Caco-2 (cell line): ENCODE data around the gene RNASE7. TPM values are rescaled to one million over a fixed set of nuclear protein-coding genes. Genes with fewer than 3 reads are reported as not detected.

Experiments
- BruUV-seq: library from RNA; stranded (reverse); fragments of 400-500 nt; replicated peaks from 2 replicates; lab custom pipeline; 2021; lab: Mats Ljungman, UMichigan
- CTCF ChIA-PET: fragments of 300-600 bp; sonication (Branson Sonifier 250); formaldehyde crosslinking; loops from one replicate; lab custom pipeline; 2022; ENCODE audit warnings: antibody characterized with exemption; lab: Charles Lee
- POLR2A ChIA-PET: fragments of 300-600 bp; sonication (Branson Sonifier 250); formaldehyde crosslinking; loops from one replicate; lab custom pipeline; 2022; ENCODE audit warnings: antibody characterized with exemption; lab: Charles Lee
- DNase-seq, 2 experiments: peaks; one replicate each; pipeline versions ENCODE4 v3.0.0 to v3.0.0-alpha.2; 2020 to 2022
- H3K27me3 ChIP-seq: replicated peaks from 2 replicates; pipeline ENCODE4 v1.6.0; 2011; ENCODE audit warnings: low read length; ENCODE audit not compliant: control insufficient read depth, insufficient read depth
- H3K36me3 ChIP-seq: 2 replicates; pipeline ENCODE4 v1.5.1; 2011; ENCODE audit warnings: low read length; ENCODE audit not compliant: control insufficient read depth, insufficient read depth
- H3K4me1 ChIP-seq: fragments of 250-450 bp; sonication (Bioruptor Pico); 2 replicates; pipeline ENCODE4 v1.5.1; 2020; ENCODE audit warnings: mild to moderate bottlenecking
- H3K4me3 ChIP-seq: 2 replicates; pipeline ENCODE4 v1.5.1; 2011; ENCODE audit warnings: low read depth, mild to moderate bottlenecking, control low read depth, low read length
- H3K9me3 ChIP-seq: fragments of 250-450 bp; sonication (Bioruptor Pico); 2 replicates; pipeline ENCODE4 v1.5.1; 2020; ENCODE audit warnings: mild to moderate bottlenecking, moderate library complexity
- H3K27ac Mint-ChIP-seq: one replicate; pipeline ENCODE4 v1.8.0; 2022; ENCODE audit warnings: mixed read lengths; ENCODE audit not compliant: unreplicated experiment
- H3K27me3 Mint-ChIP-seq: one replicate; pipeline ENCODE4 v1.8.0; 2022; ENCODE audit warnings: mixed read lengths; ENCODE audit not compliant: insufficient read depth, unreplicated experiment
- H3K36me3 Mint-ChIP-seq: one replicate; pipeline ENCODE4 v1.8.0; 2022; ENCODE audit warnings: mild to moderate bottlenecking, mixed read lengths; ENCODE audit not compliant: insufficient read depth, unreplicated experiment
- H3K4me1 Mint-ChIP-seq: one replicate; pipeline ENCODE4 v1.8.0; 2022; ENCODE audit warnings: low read depth, mixed read lengths; ENCODE audit not compliant: unreplicated experiment
- H3K4me3 Mint-ChIP-seq: one replicate; pipeline ENCODE4 v1.8.0; 2022; ENCODE audit warnings: mild to moderate bottlenecking, moderate library complexity, mixed read lengths; ENCODE audit not compliant: unreplicated experiment
- H3K9me3 Mint-ChIP-seq: one replicate; pipeline ENCODE4 v1.8.0; 2022; ENCODE audit warnings: mixed read lengths; ENCODE audit not compliant: unreplicated experiment
- intact Hi-C: fragments of 100-400 bp; cut with micrococcal nuclease; formaldehyde crosslinking; loops from one replicate; pipeline ENCODE4 v1.10.0; 2022; ENCODE audit not compliant: unreplicated experiment
- total RNA-seq: library from RNA; stranded (reverse); gene quantifications from 2 replicates; pipeline ENCODE4 v1.2.3, GENCODE V29; 2022
- TF ChIP-seq, protein P1 (sequence below), 2 experiments: fragments of 200-600 bp in 1 of 2; IDR thresholded peaks; 1 replicate in 1 of 2; 2 replicates in 1 of 2; pipeline versions ENCODE4 v1.5.1 to v1.8.0; 2011 to 2022; ENCODE audit warnings: antibody characterized with exemption in 1 of 2, control low read depth in 1 of 2, inconsistent platforms in 1 of 2, low read depth in 1 of 2, low read length in 1 of 2, mild to moderate bottlenecking in 1 of 2, moderate library complexity in 1 of 2; ENCODE audit not compliant: insufficient read depth in 1 of 2, severe bottlenecking in 1 of 2, unreplicated experiment in 1 of 2

RNASE7 gene
- total RNA-seq, 1 experiment from 2014 or later: not detected

DNA sequence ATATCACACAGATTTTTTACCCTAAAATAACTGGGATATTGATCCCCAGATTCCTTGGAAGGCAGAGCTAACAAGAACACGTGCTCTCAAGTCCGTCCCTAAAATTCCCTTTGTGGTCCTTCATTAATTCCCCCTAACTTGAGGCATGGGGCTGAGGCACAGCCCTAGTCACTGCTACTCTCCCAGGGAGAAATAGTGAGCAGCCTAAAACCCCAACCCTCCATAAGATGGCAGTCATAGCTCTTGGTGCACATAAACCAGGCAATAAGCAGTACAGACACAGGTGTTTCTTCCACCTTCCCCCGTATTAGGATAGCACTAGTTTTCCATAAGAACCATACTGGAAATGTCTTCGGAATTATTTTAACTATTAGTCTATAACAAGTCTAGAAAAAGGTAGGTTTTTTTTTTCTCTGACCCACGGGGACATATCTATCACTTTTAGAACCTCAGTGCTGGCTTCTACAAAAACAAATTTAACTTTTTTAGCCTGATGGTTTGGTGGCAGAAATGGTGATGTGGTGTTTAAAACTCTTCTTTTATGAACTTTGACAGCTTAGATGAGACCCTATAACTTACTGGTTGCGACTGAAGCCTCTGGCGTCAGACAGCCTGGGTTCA, 24.8 kb downstream of the RNASE7 start:
- Mint-ChIP-seq H3K9me3 (no peaks in the 10 kb centered on the region), H3K27ac (no peak overlapping the region), H3K36me3 (no peaks in the 10 kb centered on the region), H3K27me3 (peaks cover 8% of the 10 kb centered on the region), H3K4me3 (no peak overlapping the region), H3K4me1 (no peaks in the 10 kb centered on the region)
- intact Hi-C loops: loop anchor here (5.0 kb wide), 1 partner anchor 125 kb away; no protein-coding TSS in a partner anchor
- H3K4me3 ChIP-seq: no peak overlapping the region
- TF ChIP-seq, protein P1, sequence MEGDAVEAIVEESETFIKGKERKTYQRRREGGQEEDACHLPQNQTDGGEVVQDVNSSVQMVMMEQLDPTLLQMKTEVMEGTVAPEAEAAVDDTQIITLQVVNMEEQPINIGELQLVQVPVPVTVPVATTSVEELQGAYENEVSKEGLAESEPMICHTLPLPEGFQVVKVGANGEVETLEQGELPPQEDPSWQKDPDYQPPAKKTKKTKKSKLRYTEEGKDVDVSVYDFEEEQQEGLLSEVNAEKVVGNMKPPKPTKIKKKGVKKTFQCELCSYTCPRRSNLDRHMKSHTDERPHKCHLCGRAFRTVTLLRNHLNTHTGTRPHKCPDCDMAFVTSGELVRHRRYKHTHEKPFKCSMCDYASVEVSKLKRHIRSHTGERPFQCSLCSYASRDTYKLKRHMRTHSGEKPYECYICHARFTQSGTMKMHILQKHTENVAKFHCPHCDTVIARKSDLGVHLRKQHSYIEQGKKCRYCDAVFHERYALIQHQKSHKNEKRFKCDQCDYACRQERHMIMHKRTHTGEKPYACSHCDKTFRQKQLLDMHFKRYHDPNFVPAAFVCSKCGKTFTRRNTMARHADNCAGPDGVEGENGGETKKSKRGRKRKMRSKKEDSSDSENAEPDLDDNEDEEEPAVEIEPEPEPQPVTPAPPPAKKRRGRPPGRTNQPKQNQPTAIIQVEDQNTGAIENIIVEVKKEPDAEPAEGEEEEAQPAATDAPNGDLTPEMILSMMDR (IDR thresholded peaks at IDR 0.05; ENCODE audit: insufficient read depth in 1 of 2, low read depth in 1 of 2, low read length in 1 of 2, severe bottlenecking in 1 of 2, unreplicated experiment in 1 of 2): peak in 1 of 2 experiments; percentile 54
- ChIA-PET POLR2A (no interaction called here), CTCF (interaction anchor here (0.7 to 3.8 kb wide), 4 partner anchors 25 to 389 kb away, joined by 3 to 127 read pairs (median 26); partner anchors contain the start of gene CHD8)
- BruUV-seq: no TSS peak
- H3K9me3 ChIP-seq: no peaks in the 10 kb centered on the region
- peak in 1 of 2 experiments; percentile 40 for DNase-seq
- peaks cover 6% of the 10 kb centered on the region for H3K4me1 ChIP-seq
- H3K27me3 ChIP-seq: no peaks in the 10 kb centered on the region
- no peaks in the 10 kb centered on the region for H3K36me3 ChIP-seq

DNA sequence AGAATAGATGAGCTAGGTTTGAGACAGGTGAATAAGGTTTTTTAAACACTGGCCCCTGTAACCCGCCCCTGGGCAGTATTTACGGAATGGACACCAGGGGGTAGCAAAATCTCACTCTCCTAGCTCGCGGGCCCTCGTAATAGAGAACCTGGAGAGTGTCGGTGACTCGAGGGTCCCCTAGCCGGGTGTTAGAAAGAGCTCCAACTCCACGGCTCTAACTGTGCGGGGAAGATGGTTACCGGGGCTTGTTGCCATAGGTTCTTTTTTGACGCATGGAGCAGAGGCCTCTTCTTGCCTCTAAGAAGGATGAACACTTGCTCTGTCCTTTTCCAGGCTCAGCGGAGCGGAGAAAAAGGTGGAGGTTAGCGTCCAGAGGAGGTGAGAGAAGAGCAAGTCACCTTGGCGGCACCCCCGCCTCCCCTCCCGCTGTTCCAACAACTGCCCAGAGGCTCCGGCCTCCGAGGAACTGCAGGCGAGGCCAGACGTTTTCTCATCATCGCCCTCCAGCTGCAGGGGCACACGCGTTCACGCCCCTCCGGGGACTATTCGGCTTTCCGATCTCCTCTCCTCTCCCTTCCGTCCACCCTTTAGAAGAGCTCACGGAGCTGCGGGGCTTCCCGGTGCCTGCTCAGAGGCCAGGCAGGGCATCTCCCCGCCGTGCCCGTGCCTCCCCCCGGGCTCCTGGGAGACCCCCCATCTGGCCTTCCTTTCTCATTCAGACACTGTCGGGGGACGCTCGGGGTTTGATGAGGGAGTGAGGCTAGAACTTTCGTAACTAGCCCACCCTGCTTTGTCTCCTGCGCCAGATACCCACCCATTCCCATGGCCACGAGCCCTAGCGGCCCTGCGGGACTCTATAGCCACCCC, 26.6 kb downstream of the RNASE7 start:
- no peaks in the 10 kb centered on the region for H3K9me3 ChIP-seq
- peak; percentile 71 to 79 for DNase-seq
- peaks cover 6% of the 10 kb centered on the region for H3K4me1 ChIP-seq
- H3K36me3 ChIP-seq: no peaks in the 10 kb centered on the region
- intact Hi-C loops: loop anchor here (1.0 to 5.0 kb wide), 4 partner anchors 24 to 124 kb away; no protein-coding TSS in a partner anchor
- TF ChIP-seq, protein P1 (IDR thresholded peaks at IDR 0.05; ENCODE audit: insufficient read depth in 1 of 2, low read depth in 1 of 2, low read length in 1 of 2, severe bottlenecking in 1 of 2, unreplicated experiment in 1 of 2): peak; percentile 80 to 83
- peak overlapping the region; percentile 76 for H3K4me3 ChIP-seq
- no peaks in the 10 kb centered on the region for H3K36me3 Mint-ChIP-seq
- H3K9me3 Mint-ChIP-seq: no peaks in the 10 kb centered on the region
- CTCF ChIA-PET: interaction anchor here (0.5 to 3.8 kb wide), 17 partner anchors 11 to 232 kb away, joined by 3 to 127 read pairs (median 6); partner anchors contain the start of gene TMEM253
- POLR2A ChIA-PET: interaction anchor here (0.5 to 1.1 kb wide), 2 partner anchors 36 to 381 kb away, joined by 3 to 7 read pairs; no protein-coding TSS in a partner anchor
- BruUV-seq: no TSS peak
- H3K4me1 Mint-ChIP-seq: no peaks in the 10 kb centered on the region
- H3K4me3 Mint-ChIP-seq: peak overlapping the region; percentile 84
- peaks cover 8% of the 10 kb centered on the region for H3K27me3 Mint-ChIP-seq
- no peak overlapping the region for H3K27ac Mint-ChIP-seq
- no peaks in the 10 kb centered on the region for H3K27me3 ChIP-seq
